ENCODE measurements around the gene CDADC1. TPM values are rescaled to one million over a fixed set of nuclear protein-coding genes. Genes with fewer than 3 reads are reported as not detected.
A peak's percentile ranks its signal among the peaks of the same experiment; 100 is the strongest.

CDADC1 gene
- total and polyA plus RNA-seq, 2 of the 13 experiments (the other 11 are each of a cell fraction or from before 2014, with no cell fraction given), result 2.4 to 9.0 TPM

DNA sequence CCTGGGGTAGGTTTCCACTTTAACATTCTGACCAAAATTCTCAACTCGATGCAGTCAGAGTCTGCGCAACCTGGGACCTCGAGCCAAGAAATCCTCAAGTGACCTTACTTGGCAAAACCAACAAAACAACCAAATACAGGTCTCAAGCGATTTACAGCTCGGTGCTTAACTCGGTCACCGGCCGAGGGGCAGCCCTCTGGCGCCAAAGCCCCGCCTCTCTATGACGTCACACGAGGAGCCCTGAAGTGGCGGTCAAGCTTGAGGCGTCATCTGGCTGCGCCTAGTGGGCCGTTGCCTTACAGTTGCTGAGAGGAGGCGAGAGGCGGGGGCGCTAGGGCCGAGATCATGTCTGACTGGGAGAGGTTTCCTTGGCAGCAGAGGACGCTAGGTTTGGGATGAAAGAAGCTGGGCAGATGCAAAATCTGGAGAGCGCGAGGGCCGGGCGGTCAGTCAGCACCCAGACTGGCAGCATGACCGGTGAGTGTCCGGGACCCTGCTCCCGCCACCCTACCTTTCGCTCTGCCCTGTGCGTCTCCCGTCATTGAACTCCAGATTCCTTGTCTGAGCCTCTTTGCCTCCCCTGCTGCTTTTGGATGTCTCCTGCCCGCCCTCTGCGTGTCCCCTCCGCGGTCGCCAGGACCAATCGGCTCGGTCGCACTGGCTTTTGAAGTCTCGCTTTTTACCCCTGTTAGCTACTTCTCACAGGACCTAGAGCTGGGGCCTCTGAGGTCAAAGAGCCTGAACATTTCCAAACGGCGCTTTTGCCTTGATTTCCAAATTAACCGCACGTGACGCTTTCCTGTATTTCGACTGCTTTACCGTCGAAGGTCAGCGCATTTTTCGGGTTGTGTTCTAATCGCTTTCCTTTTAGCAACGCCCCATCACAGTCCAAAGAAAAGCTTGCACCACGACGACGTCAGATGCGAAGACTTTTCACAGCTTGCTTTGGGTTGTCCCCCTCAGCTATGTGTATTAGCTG lies at the start of gene CDADC1 (continued):
- TF ChIP-seq, protein P1, sequence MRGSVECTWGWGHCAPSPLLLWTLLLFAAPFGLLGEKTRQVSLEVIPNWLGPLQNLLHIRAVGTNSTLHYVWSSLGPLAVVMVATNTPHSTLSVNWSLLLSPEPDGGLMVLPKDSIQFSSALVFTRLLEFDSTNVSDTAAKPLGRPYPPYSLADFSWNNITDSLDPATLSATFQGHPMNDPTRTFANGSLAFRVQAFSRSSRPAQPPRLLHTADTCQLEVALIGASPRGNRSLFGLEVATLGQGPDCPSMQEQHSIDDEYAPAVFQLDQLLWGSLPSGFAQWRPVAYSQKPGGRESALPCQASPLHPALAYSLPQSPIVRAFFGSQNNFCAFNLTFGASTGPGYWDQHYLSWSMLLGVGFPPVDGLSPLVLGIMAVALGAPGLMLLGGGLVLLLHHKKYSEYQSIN (CRISPR knock-in tag; IDR thresholded peaks at IDR 0.05; ENCODE audit: borderline replicate concordance), result no peak
- TF ChIP-seq KLF15 (CRISPR knock-in tag; IDR thresholded peaks at IDR 0.05; ENCODE audit: borderline replicate concordance) (no peak), ZNF232 (CRISPR knock-in tag; IDR thresholded peaks at IDR 0.05; ENCODE audit: borderline replicate concordance) (no peak), NAIF1 (CRISPR knock-in tag; IDR thresholded peaks at IDR 0.05; ENCODE audit: borderline replicate concordance) (no peak), ERF (CRISPR knock-in tag; IDR thresholded peaks at IDR 0.05) (no peak), SP5 (CRISPR knock-in tag; IDR thresholded peaks at IDR 0.05; ENCODE audit: borderline replicate concordance, low read depth) (0 out of 2 replicates have a peak, but pooled peaks have one; percentile 31), ZNF343 (CRISPR knock-in tag; IDR thresholded peaks at IDR 0.05) (no peak), ZKSCAN1 (IDR thresholded peaks at IDR 0.05; ENCODE audit: low read length) (no peak), MAF1 (CRISPR knock-in tag; IDR thresholded peaks at IDR 0.05; ENCODE audit: borderline replicate concordance) (0 out of 2 replicates have a peak, but pooled peaks have one; percentile 43), DPF2 (CRISPR knock-in tag; IDR thresholded peaks at IDR 0.05; ENCODE audit: borderline replicate concordance, low read depth) (no peak), NR2F1 (CRISPR knock-in tag; IDR thresholded peaks at IDR 0.05) (no peak), MXD4 (CRISPR knock-in tag; IDR thresholded peaks at IDR 0.05) (no peak), ETV6 (CRISPR knock-in tag; conservative IDR thresholded peaks at IDR 0.05) (0 out of 2 replicates have a peak, but pooled peaks have one; percentile 12), ZNF576 (CRISPR knock-in tag; IDR thresholded peaks at IDR 0.05) (no peak), REPIN1 (CRISPR knock-in tag; IDR thresholded peaks at IDR 0.05; ENCODE audit: borderline replicate concordance, low read depth) (peak; percentile 59), HDAC2 (CRISPR knock-in tag; IDR thresholded peaks at IDR 0.05) (no peak), ZNF569 (CRISPR knock-in tag; IDR thresholded peaks at IDR 0.05; ENCODE audit: borderline replicate concordance) (no peak), RBAK (CRISPR knock-in tag; IDR thresholded peaks at IDR 0.05) (no peak), CEBPG (CRISPR knock-in tag; IDR thresholded peaks at IDR 0.05) (peak; percentile 53; the same call in 1 of the 2 replicates), SMAD1 (CRISPR knock-in tag; IDR thresholded peaks at IDR 0.05; ENCODE audit: borderline replicate concordance, low read depth) (peak; percentile 47; the same call in 1 of the 2 replicates)
- TF ChIP-seq, protein P2, sequence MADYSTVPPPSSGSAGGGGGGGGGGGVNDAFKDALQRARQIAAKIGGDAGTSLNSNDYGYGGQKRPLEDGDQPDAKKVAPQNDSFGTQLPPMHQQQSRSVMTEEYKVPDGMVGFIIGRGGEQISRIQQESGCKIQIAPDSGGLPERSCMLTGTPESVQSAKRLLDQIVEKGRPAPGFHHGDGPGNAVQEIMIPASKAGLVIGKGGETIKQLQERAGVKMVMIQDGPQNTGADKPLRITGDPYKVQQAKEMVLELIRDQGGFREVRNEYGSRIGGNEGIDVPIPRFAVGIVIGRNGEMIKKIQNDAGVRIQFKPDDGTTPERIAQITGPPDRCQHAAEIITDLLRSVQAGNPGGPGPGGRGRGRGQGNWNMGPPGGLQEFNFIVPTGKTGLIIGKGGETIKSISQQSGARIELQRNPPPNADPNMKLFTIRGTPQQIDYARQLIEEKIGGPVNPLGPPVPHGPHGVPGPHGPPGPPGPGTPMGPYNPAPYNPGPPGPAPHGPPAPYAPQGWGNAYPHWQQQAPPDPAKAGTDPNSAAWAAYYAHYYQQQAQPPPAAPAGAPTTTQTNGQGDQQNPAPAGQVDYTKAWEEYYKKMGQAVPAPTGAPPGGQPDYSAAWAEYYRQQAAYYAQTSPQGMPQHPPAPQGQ (CRISPR knock-in tag; IDR thresholded peaks at IDR 0.05; ENCODE audit: borderline replicate concordance), result no peak
- TF ChIP-seq, protein P3, sequence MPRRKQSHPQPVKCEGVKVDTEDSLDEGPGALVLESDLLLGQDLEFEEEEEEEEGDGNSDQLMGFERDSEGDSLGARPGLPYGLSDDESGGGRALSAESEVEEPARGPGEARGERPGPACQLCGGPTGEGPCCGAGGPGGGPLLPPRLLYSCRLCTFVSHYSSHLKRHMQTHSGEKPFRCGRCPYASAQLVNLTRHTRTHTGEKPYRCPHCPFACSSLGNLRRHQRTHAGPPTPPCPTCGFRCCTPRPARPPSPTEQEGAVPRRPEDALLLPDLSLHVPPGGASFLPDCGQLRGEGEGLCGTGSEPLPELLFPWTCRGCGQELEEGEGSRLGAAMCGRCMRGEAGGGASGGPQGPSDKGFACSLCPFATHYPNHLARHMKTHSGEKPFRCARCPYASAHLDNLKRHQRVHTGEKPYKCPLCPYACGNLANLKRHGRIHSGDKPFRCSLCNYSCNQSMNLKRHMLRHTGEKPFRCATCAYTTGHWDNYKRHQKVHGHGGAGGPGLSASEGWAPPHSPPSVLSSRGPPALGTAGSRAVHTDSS (CRISPR knock-in tag; conservative IDR thresholded peaks at IDR 0.05), result no peak
- TF ChIP-seq, protein P4, sequence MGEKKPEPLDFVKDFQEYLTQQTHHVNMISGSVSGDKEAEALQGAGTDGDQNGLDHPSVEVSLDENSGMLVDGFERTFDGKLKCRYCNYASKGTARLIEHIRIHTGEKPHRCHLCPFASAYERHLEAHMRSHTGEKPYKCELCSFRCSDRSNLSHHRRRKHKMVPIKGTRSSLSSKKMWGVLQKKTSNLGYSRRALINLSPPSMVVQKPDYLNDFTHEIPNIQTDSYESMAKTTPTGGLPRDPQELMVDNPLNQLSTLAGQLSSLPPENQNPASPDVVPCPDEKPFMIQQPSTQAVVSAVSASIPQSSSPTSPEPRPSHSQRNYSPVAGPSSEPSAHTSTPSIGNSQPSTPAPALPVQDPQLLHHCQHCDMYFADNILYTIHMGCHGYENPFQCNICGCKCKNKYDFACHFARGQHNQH (CRISPR knock-in tag; IDR thresholded peaks at IDR 0.05), result no peak

Data from HepG2 (cell line).